HepG2 (cell line): ENCODE data around the gene MED25. TPM values are rescaled to one million over a fixed set of nuclear protein-coding genes. Genes with fewer than 3 reads are reported as not detected.

Experiments
- CHCHD3 ChIP-seq: sonication (generic); formaldehyde crosslinking; IDR thresholded peaks from 2 replicates; pipeline ENCODE4 v1.8.0; 2022; ENCODE audit warnings: mild to moderate bottlenecking, missing genetic modification reagents, moderate library complexity
- HDAC1 ChIP-seq: sonication (generic); formaldehyde crosslinking; IDR thresholded peaks from 2 replicates; pipeline ENCODE4 v1.5.1; 2020; ENCODE audit warnings: mild to moderate bottlenecking, missing genetic modification reagents
- KMT2B ChIP-seq: IDR thresholded peaks from 2 replicates; pipeline ENCODE4 v1.6.1; 2016; ENCODE audit warnings: missing genetic modification reagents, missing compliant biosample characterization
- NRL ChIP-seq: sonication (generic); formaldehyde crosslinking; IDR thresholded peaks from 2 replicates; pipeline ENCODE4 v1.5.0; 2020; ENCODE audit warnings: missing genetic modification reagents, mild to moderate bottlenecking, moderate library complexity, borderline replicate concordance
- REL ChIP-seq: sonication (generic); formaldehyde crosslinking; conservative IDR thresholded peaks from 2 replicates; pipeline ENCODE4 v1.8.0; 2022; ENCODE audit warnings: mild to moderate bottlenecking, missing genetic modification reagents, moderate library complexity
- RORA ChIP-seq: sonication (generic); formaldehyde crosslinking; IDR thresholded peaks from 2 replicates; pipeline ENCODE4 v1.5.0; 2020; ENCODE audit warnings: mild to moderate bottlenecking, missing genetic modification reagents, moderate library complexity
- SETDB1 ChIP-seq: sonication (generic); formaldehyde crosslinking; IDR thresholded peaks from 2 replicates; pipeline ENCODE4 v1.5.1; 2020; ENCODE audit warnings: missing genetic modification reagents, mild to moderate bottlenecking, borderline replicate concordance
- SRSF4 ChIP-seq: fragments of 200-400 bp; formaldehyde crosslinking; IDR thresholded peaks from one replicate; pipeline ENCODE4 v1.6.1; 2018; ENCODE audit warnings: mild to moderate bottlenecking, low read depth, low read length, moderate library complexity; ENCODE audit not compliant: poor library complexity, severe bottlenecking
- TBX3 ChIP-seq: fragments of 450-650 bp; IDR thresholded peaks from 2 replicates; pipeline ENCODE4 v1.6.1; 2017; ENCODE audit warnings: antibody characterized with exemption, mild to moderate bottlenecking, inconsistent platforms, borderline replicate concordance
- THAP11 ChIP-seq: IDR thresholded peaks from 2 replicates; pipeline ENCODE4 v1.6.1; 2016; ENCODE audit warnings: missing biosample characterization, missing genetic modification reagents
- TOPORS ChIP-seq: sonication (generic); formaldehyde crosslinking; IDR thresholded peaks from 2 replicates; pipeline ENCODE4 v1.8.0; 2023; ENCODE audit warnings: mild to moderate bottlenecking, missing genetic modification reagents
- TP53 ChIP-seq: sonication (generic); formaldehyde crosslinking; conservative IDR thresholded peaks from 2 replicates; pipeline ENCODE4 v1.4.0; 2020; ENCODE audit warnings: missing genetic modification reagents
- ZNF230 ChIP-seq: sonication (generic); formaldehyde crosslinking; IDR thresholded peaks from 2 replicates; pipeline ENCODE4 v1.4.0; 2020; ENCODE audit warnings: mild to moderate bottlenecking, missing genetic modification reagents
- ZNF460 ChIP-seq: sonication (generic); formaldehyde crosslinking; IDR thresholded peaks from 2 replicates; pipeline ENCODE4 v1.5.1; 2020; ENCODE audit warnings: missing genetic modification reagents, mild to moderate bottlenecking, borderline replicate concordance
- ZNF556 ChIP-seq: sonication (generic); formaldehyde crosslinking; IDR thresholded peaks from 2 replicates; pipeline ENCODE4 v1.4.0; 2020; ENCODE audit warnings: mild to moderate bottlenecking, missing genetic modification reagents, borderline replicate concordance
- ZNF580 ChIP-seq: IDR thresholded peaks from 2 replicates; pipeline ENCODE4 v1.6.1; 2016; ENCODE audit warnings: low read depth, borderline replicate concordance
- ZNF687 ChIP-seq: sonication (generic); formaldehyde crosslinking; IDR thresholded peaks from 2 replicates; pipeline ENCODE4 v1.5.1; 2020; ENCODE audit warnings: mild to moderate bottlenecking, missing genetic modification reagents, moderate library complexity
- ZNF709 ChIP-seq: sonication (generic); formaldehyde crosslinking; IDR thresholded peaks from 2 replicates; pipeline ENCODE4 v1.5.0; 2020; ENCODE audit warnings: mild to moderate bottlenecking, missing genetic modification reagents
- ZNF710 ChIP-seq: sonication (generic); formaldehyde crosslinking; IDR thresholded peaks from 2 replicates; pipeline ENCODE4 v1.5.0; 2020; ENCODE audit warnings: mild to moderate bottlenecking, missing genetic modification reagents, borderline replicate concordance
- ZNF776 ChIP-seq: sonication (generic); formaldehyde crosslinking; IDR thresholded peaks from 2 replicates; pipeline ENCODE4 v1.4.0; 2020; ENCODE audit warnings: mild to moderate bottlenecking, missing genetic modification reagents
- polyA plus RNA-seq, 8 experiments: library from polyadenylated mRNA; depleted of rRNA in 3 of 8; stranded (reverse) in 7 of 8; unstranded in 1 of 8; fragments of >200 nt; fragmentation: Illumina TruSeq in 4 of 8; extraction: Trizol in 4 of 8; gene quantifications; 2 replicates each; pipeline versions ENCODE4 v1.2.1 to v1.2.3, GENCODE V29; 2011 to 2016; ENCODE audit warnings: low read depth in 4 of 8, missing spikeins in 1 of 8, mixed read lengths in 1 of 8; ENCODE audit not compliant: insufficient read depth in 1 of 8
- total RNA-seq, 5 experiments: library from RNA; depleted of rRNA; stranded (reverse); fragments of >200 nt; fragmentation: Illumina TruSeq; extraction: Trizol; gene quantifications; 2 replicates each; pipeline ENCODE4 v1.2.3, GENCODE V29; 2016; ENCODE audit warnings: low read depth in 1 of 5
- TF ChIP-seq, protein P1 (sequence below): sonication (generic); formaldehyde crosslinking; IDR thresholded peaks from 2 replicates; pipeline ENCODE4 v1.4.0; 2020; ENCODE audit warnings: missing genetic modification reagents

Gene MED25
- total and polyA plus RNA-seq, 2 of the 13 experiments (the other 11 are each of a cell fraction or from before 2014, with no cell fraction given), result 11.1 to 15.1 TPM

- 0 out of 2 replicates have a peak, but pooled peaks have one; percentile 16 for TF ChIP-seq ZNF556
- no peak for TF ChIP-seq SRSF4
- no peak for TF ChIP-seq ZNF709 (CRISPR knock-in tag)
- TF ChIP-seq ZNF776 (CRISPR knock-in tag), result no peak
- TF ChIP-seq KMT2B (CRISPR knock-in tag), result peak; percentile 79
- no peak for TF ChIP-seq CHCHD3
- TF ChIP-seq NRL (CRISPR knock-in tag), result peak; percentile 56; the same call in 1 of the 2 replicates
- no peak for TF ChIP-seq TP53 (CRISPR knock-in tag)
- TF ChIP-seq ZNF230 (CRISPR knock-in tag), result no peak
- TF ChIP-seq, protein P1, sequence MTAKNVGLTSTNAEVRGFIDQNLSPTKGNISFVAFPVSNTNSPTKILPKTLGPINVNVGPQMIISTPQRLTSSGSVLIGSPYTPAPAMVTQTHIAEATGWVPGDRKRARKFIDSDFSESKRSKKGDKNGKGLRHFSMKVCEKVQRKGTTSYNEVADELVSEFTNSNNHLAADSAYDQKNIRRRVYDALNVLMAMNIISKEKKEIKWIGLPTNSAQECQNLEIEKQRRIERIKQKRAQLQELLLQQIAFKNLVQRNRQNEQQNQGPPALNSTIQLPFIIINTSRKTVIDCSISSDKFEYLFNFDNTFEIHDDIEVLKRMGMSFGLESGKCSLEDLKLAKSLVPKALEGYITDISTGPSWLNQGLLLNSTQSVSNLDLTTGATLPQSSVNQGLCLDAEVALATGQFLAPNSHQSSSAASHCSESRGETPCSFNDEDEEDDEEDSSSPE (CRISPR knock-in tag), result peak; percentile 76
- TF ChIP-seq ZNF580, result no peak
- no peak for TF ChIP-seq REL (CRISPR knock-in tag)
- no peak for TF ChIP-seq TBX3
- TF ChIP-seq HDAC1, result peak; percentile 39
- no peak for TF ChIP-seq TOPORS (CRISPR knock-in tag)
- peak; percentile 84 for TF ChIP-seq ZNF687
- no peak for TF ChIP-seq ZNF460 (CRISPR knock-in tag)
- TF ChIP-seq SETDB1 (CRISPR knock-in tag), result no peak
- TF ChIP-seq THAP11 (CRISPR knock-in tag), result peak; percentile 83
- TF ChIP-seq ZNF710 (CRISPR knock-in tag), result no peak
- no peak for TF ChIP-seq RORA (CRISPR knock-in tag)
Observed at GRCh38 chr19:49817964-49818648, at the start of gene MED25 (continued).
